H9 (cell line): ENCODE data around the gene YWHAQ. TPM values are rescaled to one million over a fixed set of nuclear protein-coding genes. Genes with fewer than 3 reads are reported as not detected.

Experiments used
- DNase-seq: peaks from one replicate; pipeline ENCODE4 v3.0.0-alpha.2; 2017
- H2AFZ ChIP-seq: one replicate; pipeline ENCODE4 v1.6.1; 2013; ENCODE audit warnings: mild to moderate bottlenecking, low read length, control low read depth, moderate library complexity
- H2AK5ac ChIP-seq: 2 replicates; pipeline ENCODE4 v1.6.1; 2013; ENCODE audit warnings: low read length, control low read depth, mixed read lengths; ENCODE audit not compliant: insufficient read length
- H2BK120ac ChIP-seq: one replicate; pipeline ENCODE4 v1.6.1; 2013; ENCODE audit warnings: low read depth, mild to moderate bottlenecking, low read length, control low read depth, inconsistent platforms; ENCODE audit not compliant: poor library complexity, severe bottlenecking
- H2BK12ac ChIP-seq: 2 replicates; pipeline ENCODE4 v1.6.1; 2013; ENCODE audit warnings: low read length, control low read depth, mixed read lengths, low read depth; ENCODE audit not compliant: insufficient read length
- H2BK15ac ChIP-seq: 2 replicates; pipeline ENCODE4 v1.6.1; 2013; ENCODE audit warnings: low read depth, low read length, control low read depth
- H2BK20ac ChIP-seq: one replicate; pipeline ENCODE4 v1.6.1; 2013; ENCODE audit warnings: low read depth, mild to moderate bottlenecking, low read length, control low read depth, inconsistent platforms; ENCODE audit not compliant: poor library complexity, severe bottlenecking
- H2BK5ac ChIP-seq: 2 replicates; pipeline ENCODE4 v1.6.1; 2013; ENCODE audit warnings: low read length, control low read depth, mixed read lengths; ENCODE audit not compliant: insufficient read length
- H3K14ac ChIP-seq: 2 replicates; pipeline ENCODE4 v1.6.1; 2013; ENCODE audit warnings: low read length, control low read depth; ENCODE audit not compliant: insufficient read depth
- H3K18ac ChIP-seq: 2 replicates; pipeline ENCODE4 v1.6.1; 2013; ENCODE audit warnings: low read depth, mild to moderate bottlenecking, mixed read lengths, low read length, control low read depth; ENCODE audit not compliant: insufficient read length
- H3K23ac ChIP-seq: 2 replicates; pipeline ENCODE4 v1.6.1; 2013; ENCODE audit warnings: low read length, control low read depth, mixed read lengths, low read depth; ENCODE audit not compliant: insufficient read length
- H3K23me2 ChIP-seq: 2 replicates; pipeline ENCODE4 v1.6.1; 2013; ENCODE audit warnings: low read depth, mild to moderate bottlenecking, mixed read lengths, low read length, control low read depth; ENCODE audit not compliant: insufficient read length, poor library complexity, severe bottlenecking
- H3K27ac ChIP-seq: 2 replicates; pipeline ENCODE4 v1.5.1; 2013; ENCODE audit warnings: low read length, control low read depth, mixed read lengths, low read depth; ENCODE audit not compliant: insufficient read length
- H3K27me3 ChIP-seq: 2 replicates; pipeline ENCODE4 v1.6.1; 2013; ENCODE audit warnings: low read length, control low read depth, inconsistent platforms; ENCODE audit not compliant: insufficient read depth
- H3K4ac ChIP-seq: 2 replicates; pipeline ENCODE4 v1.6.1; 2013; ENCODE audit warnings: low read depth, mild to moderate bottlenecking, control low read depth, inconsistent platforms, low read length, moderate library complexity
- H3K4me1 ChIP-seq: 2 replicates; pipeline ENCODE4 v1.6.1; 2013; ENCODE audit warnings: low read length, control low read depth, inconsistent platforms; ENCODE audit not compliant: insufficient read depth
- H3K4me2 ChIP-seq: 2 replicates; pipeline ENCODE4 v1.6.1; 2013; ENCODE audit warnings: low read length, control low read depth, mixed read lengths; ENCODE audit not compliant: insufficient read length, insufficient read depth
- H3K56ac ChIP-seq: 2 replicates; pipeline ENCODE4 v1.6.1; 2013; ENCODE audit warnings: low read depth, mild to moderate bottlenecking, mixed read lengths, low read length, control low read depth; ENCODE audit not compliant: insufficient read length
- H3K79me1 ChIP-seq: 2 replicates; pipeline ENCODE4 v1.6.1; 2013; ENCODE audit warnings: low read depth, mild to moderate bottlenecking, moderate library complexity, low read length, control low read depth, inconsistent platforms; ENCODE audit not compliant: insufficient read depth, poor library complexity, severe bottlenecking
- H3K79me2 ChIP-seq: 2 replicates; pipeline ENCODE4 v1.6.1; 2013; ENCODE audit warnings: low read length, control low read depth, inconsistent platforms; ENCODE audit not compliant: insufficient read depth
- H3K9ac ChIP-seq: 2 replicates; pipeline ENCODE4 v1.6.1; 2013; ENCODE audit warnings: low read length, control low read depth, mixed read lengths; ENCODE audit not compliant: insufficient read length; ENCODE audit errors: extremely low read depth
- H3K9me3 ChIP-seq: one replicate; pipeline ENCODE4 v1.6.1; 2013; ENCODE audit warnings: low read depth, low read length, inconsistent platforms; ENCODE audit not compliant: control insufficient read depth
- H3T11ph ChIP-seq: one replicate; pipeline ENCODE4 v1.6.1; 2013; ENCODE audit warnings: mild to moderate bottlenecking, low read length, control low read depth, inconsistent platforms
- H4K20me1 ChIP-seq: one replicate; pipeline ENCODE4 v1.6.1; 2013; ENCODE audit not compliant: control insufficient read depth, insufficient read length, insufficient read depth
- H4K5ac ChIP-seq: 2 replicates; pipeline ENCODE4 v1.6.1; 2013; ENCODE audit warnings: low read depth, mild to moderate bottlenecking, mixed read lengths, low read length, control low read depth; ENCODE audit not compliant: insufficient read length
- H4K8ac ChIP-seq: replicated peaks from 2 replicates; pipeline ENCODE4 v1.6.1; 2013; ENCODE audit warnings: low read length, control low read depth, mixed read lengths, low read depth; ENCODE audit not compliant: insufficient read length
- H4K91ac ChIP-seq: 2 replicates; pipeline ENCODE4 v1.6.1; 2013; ENCODE audit warnings: low read depth, mild to moderate bottlenecking, moderate library complexity, mixed read lengths, low read length, control low read depth; ENCODE audit not compliant: insufficient read length
- H3K27ac Mint-ChIP-seq, 3 experiments: 2 replicates in 2 of 3; 3 replicates in 1 of 3; pipeline ENCODE4 v1.8.0; 2020 to 2021; ENCODE audit warnings: mixed read lengths in 3 of 3, mild to moderate bottlenecking in 1 of 3, moderate library complexity in 1 of 3
- H3K27me3 Mint-ChIP-seq: 2 replicates; pipeline ENCODE4 v1.8.0; 2021; ENCODE audit warnings: low read depth, mild to moderate bottlenecking, moderate library complexity, mixed read lengths
- H3K36me3 Mint-ChIP-seq, 3 experiments: 2 replicates in 2 of 3; 3 replicates in 1 of 3; pipeline ENCODE4 v1.8.0; 2020 to 2021; ENCODE audit warnings: low read depth in 3 of 3, mixed read lengths in 3 of 3; ENCODE audit not compliant: insufficient read depth in 1 of 3
- H3K4me1 Mint-ChIP-seq, 2 experiments: 2 replicates each; pipeline ENCODE4 v1.8.0; 2020; ENCODE audit warnings: mixed read lengths in 2 of 2
- H3K4me3 Mint-ChIP-seq, 2 experiments: 2 replicates in 1 of 2; 3 replicates in 1 of 2; pipeline ENCODE4 v1.8.0; 2020 to 2021; ENCODE audit warnings: mild to moderate bottlenecking in 2 of 2, mixed read lengths in 2 of 2, moderate library complexity in 1 of 2
- H3K9me3 Mint-ChIP-seq, 2 experiments: 2 replicates in 1 of 2; 3 replicates in 1 of 2; pipeline ENCODE4 v1.8.0; 2020; ENCODE audit warnings: mild to moderate bottlenecking in 2 of 2, mixed read lengths in 2 of 2, moderate library complexity in 1 of 2
- WGBS: extraction: QIAGEN DNeasy Blood & Tissue Kit; methylation state at CpG from one replicate; pipeline ENCODE4 v1.1.7; 2013; ENCODE audit warnings: missing lambda C conversion rate, low lambda C conversion rate, mixed read lengths; ENCODE audit not compliant: insufficient read length; ENCODE audit errors: extremely low coverage; 5-methylcytosine and 5-hydroxymethylcytosine counted together
- total RNA-seq: library from RNA; stranded (reverse); gene quantifications from 2 replicates; pipeline ENCODE4 v1.2.1, GENCODE V29; 2021
- TF ChIP-seq, protein P1 (sequence below): fragments of 200-600 bp; sonication (generic); conservative IDR thresholded peaks from 3 replicates; pipeline ENCODE4 v1.8.0; 2021; ENCODE audit warnings: antibody characterized with exemption, mild to moderate bottlenecking

Gene YWHAQ
- total RNA-seq, 1 experiment from 2014 or later = 374 TPM

DNA sequence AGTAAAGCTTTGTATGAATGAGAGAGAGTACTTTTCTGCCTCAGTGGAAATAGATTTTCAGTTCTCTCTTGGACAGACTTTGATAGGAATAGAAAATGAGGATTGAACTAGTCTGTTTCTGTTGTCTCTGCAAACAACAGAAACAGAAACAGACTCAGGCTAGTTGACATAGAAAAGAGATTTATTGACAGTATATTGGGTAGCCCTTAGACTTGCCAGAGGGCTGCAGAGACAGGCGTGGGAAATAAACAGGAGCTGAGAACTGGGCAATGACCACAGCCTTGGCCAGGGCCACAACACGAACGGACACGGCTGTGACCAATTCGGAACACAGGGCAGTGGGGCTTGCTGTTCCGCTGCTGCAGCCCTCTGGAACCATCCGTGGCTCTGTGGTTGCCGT lies 30.5 kb upstream of the YWHAQ start:
- H2BK15ac ChIP-seq = no peak overlapping the region
- Mint-ChIP-seq H3K9me3 (no peaks in the 10 kb centered on the region), H3K36me3 (peaks cover 0 to 2% (median 0%) of the 10 kb centered on the region in 3 experiments; a peak in 1 of 7 replicates), H3K4me1 (peaks cover 19 to 21% of the 10 kb centered on the region in 2 experiments), H3K27me3 (peaks cover 14% of the 10 kb centered on the region), H3K27ac (no peak overlapping the region), H3K4me3 (no peak overlapping the region)
- H3K9ac ChIP-seq = no peak overlapping the region
- TF ChIP-seq, protein P1, sequence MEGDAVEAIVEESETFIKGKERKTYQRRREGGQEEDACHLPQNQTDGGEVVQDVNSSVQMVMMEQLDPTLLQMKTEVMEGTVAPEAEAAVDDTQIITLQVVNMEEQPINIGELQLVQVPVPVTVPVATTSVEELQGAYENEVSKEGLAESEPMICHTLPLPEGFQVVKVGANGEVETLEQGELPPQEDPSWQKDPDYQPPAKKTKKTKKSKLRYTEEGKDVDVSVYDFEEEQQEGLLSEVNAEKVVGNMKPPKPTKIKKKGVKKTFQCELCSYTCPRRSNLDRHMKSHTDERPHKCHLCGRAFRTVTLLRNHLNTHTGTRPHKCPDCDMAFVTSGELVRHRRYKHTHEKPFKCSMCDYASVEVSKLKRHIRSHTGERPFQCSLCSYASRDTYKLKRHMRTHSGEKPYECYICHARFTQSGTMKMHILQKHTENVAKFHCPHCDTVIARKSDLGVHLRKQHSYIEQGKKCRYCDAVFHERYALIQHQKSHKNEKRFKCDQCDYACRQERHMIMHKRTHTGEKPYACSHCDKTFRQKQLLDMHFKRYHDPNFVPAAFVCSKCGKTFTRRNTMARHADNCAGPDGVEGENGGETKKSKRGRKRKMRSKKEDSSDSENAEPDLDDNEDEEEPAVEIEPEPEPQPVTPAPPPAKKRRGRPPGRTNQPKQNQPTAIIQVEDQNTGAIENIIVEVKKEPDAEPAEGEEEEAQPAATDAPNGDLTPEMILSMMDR = no peak
- WGBS = no CpG with 5 or more reads among the region's 8 CpGs
- H2BK12ac ChIP-seq = no peak overlapping the region
- H4K8ac ChIP-seq = no peak overlapping the region
- H3K4ac ChIP-seq = no peak overlapping the region
- no peak overlapping the region for H3K4me2 ChIP-seq
- H3K23me2 ChIP-seq = no peaks in the 10 kb centered on the region
- no peak overlapping the region for H3K14ac ChIP-seq
- no peak overlapping the region for H3K27ac ChIP-seq
- H3K23ac ChIP-seq = no peak overlapping the region
- no peaks in the 10 kb centered on the region for H3K9me3 ChIP-seq
- no peaks in the 10 kb centered on the region for H3K79me1 ChIP-seq
- no peak overlapping the region for H2BK5ac ChIP-seq
- no peaks in the 10 kb centered on the region for H3K27me3 ChIP-seq
- H4K91ac ChIP-seq = no peak overlapping the region
- no peak overlapping the region for H4K5ac ChIP-seq
- H2BK120ac ChIP-seq = no peak overlapping the region
- no peak overlapping the region for H2AK5ac ChIP-seq
- H3K79me2 ChIP-seq = no peaks in the 10 kb centered on the region
- no peak overlapping the region for H2BK20ac ChIP-seq
- no peak overlapping the region for H3T11ph ChIP-seq
- no peak overlapping the region for H2AFZ ChIP-seq
- H3K56ac ChIP-seq = no peak overlapping the region
- DNase-seq = no peak
- H3K18ac ChIP-seq = no peak overlapping the region
- no peaks in the 10 kb centered on the region for H4K20me1 ChIP-seq
- H3K4me1 ChIP-seq = no peaks in the 10 kb centered on the region
